ENCODE results near the gene MTHFD1L.

DNA sequence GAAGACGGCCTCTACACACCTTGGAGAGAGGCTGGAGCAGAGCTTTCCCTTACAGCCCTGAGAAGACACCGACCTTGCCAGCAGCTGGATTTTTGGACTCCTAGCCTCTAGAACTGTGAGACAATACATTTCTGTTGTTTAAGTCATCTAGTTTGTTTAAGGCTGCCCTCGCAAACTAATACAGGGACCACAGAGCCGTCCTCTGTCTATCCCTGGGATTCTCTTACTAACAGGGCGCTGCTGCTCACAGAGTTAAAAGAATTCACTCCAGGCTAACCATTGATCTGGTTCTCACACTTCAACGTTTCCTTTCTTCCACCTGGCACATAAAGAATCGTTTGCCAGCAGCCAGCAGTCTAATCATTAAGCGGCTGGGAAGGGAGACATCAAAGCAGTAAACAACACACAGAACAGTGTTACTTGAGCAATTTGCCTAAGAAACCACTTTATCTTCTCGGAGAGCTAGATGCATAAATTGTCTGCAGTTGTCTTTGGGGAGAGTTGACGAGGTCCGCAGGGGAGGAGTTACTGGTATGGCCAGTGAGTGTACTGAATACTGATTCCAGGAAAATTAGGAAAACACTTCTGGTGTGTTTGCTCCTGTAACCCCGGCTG, 270.7 kb downstream of the MTHFD1L start:
- TF ChIP-seq CTCF (IDR thresholded peaks at IDR 0.05) = no peak
- no peak for TF ChIP-seq POLR2A (IDR thresholded peaks at IDR 0.05)
